DOHH2 (cell line): ENCODE data around the gene LATS1.

Source experiments
- CTCF ChIP-seq: fragments of 200-600 bp; sonication (generic); IDR thresholded peaks from one replicate; pipeline ENCODE4 v1.5.1; 2014; ENCODE audit warnings: antibody characterized with exemption, mild to moderate bottlenecking, low read depth, low read length; ENCODE audit not compliant: poor library complexity, severe bottlenecking
- EZH2phosphoT487 ChIP-seq: fragments of 200-600 bp; sonication (generic); IDR thresholded peaks from 2 replicates; pipeline ENCODE4 v1.6.1; 2017; ENCODE audit warnings: borderline replicate concordance, mild to moderate bottlenecking, antibody characterized with exemption, low read length, moderate library complexity, mixed read lengths

DNA sequence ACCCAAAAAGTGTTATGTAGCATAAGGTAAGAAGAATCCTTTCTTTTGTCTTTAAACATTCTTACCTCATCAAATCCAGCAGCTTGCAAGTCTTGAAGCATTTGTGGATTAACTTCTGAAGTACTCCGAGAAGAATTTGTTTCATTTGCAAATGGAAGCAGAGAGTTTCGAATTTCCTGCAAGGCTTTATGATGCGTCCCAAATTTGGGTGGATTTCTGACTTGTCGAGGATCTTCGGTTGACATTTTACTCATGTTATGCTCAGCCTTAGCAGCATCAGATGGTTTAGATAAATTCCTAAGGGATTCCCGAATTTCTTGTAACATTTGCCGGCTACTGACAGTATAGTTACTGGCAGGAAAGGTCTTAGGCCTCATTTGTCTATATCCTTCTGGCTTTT is 16.2 kb downstream of the LATS1 start:
- TF ChIP-seq CTCF = no peak
- no peak for TF ChIP-seq EZH2phosphoT487
